ENCODE data around the gene FIBP. TPM values are rescaled to one million over a fixed set of nuclear protein-coding genes. Genes with fewer than 3 reads are reported as not detected.

The FIBP gene
- total RNA-seq, 1 experiment from 2014 or later, result 89.5 TPM

DNA sequence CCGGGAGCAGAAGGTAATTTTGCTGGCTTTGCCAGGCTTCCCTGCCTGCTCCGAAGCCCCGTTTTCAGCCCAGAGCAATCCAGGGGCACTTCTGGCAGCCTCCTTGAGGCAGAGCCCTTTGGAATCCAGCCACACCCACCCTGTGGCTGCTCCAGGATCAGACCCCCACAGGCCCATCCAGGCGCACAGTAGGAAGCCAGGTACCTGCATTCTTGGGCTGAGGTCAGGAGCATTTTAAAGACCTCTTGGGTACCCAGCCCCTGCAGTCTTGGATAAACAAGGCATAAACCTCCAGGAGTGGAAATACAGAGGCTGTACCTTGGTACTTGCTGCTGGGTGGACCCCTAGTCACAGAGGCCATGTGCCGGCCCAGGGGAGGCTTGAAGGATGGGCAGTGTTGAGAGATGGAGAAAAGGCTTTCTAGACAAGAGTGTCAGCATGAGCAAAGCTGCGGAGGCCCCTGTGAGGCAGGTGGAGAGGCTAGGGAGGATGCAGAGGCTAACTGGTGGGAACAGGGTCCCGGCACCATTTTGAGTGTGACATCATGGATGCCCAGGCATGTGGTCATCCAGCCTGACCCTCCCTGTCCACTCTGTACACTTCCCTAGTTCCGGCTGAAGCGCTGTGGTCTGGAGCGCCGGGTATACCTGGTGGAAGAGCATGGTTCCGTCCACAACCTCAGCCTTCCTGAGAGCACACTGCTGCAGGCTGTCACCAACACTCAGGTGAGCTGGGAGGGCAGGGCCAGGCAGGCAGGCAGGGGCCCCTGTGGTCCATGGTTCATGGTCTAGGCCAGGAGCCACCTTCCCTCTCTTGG lies 24.2 kb downstream of the FIBP start:
- DNase-seq (ENCODE audit: low read depth), result no peak
- in situ Hi-C loops (cut with HindIII; ENCODE audit: low pct_unique_long_range_greater_than_20kb, low sequenced_read_pairs), result no loop called here

DNA sequence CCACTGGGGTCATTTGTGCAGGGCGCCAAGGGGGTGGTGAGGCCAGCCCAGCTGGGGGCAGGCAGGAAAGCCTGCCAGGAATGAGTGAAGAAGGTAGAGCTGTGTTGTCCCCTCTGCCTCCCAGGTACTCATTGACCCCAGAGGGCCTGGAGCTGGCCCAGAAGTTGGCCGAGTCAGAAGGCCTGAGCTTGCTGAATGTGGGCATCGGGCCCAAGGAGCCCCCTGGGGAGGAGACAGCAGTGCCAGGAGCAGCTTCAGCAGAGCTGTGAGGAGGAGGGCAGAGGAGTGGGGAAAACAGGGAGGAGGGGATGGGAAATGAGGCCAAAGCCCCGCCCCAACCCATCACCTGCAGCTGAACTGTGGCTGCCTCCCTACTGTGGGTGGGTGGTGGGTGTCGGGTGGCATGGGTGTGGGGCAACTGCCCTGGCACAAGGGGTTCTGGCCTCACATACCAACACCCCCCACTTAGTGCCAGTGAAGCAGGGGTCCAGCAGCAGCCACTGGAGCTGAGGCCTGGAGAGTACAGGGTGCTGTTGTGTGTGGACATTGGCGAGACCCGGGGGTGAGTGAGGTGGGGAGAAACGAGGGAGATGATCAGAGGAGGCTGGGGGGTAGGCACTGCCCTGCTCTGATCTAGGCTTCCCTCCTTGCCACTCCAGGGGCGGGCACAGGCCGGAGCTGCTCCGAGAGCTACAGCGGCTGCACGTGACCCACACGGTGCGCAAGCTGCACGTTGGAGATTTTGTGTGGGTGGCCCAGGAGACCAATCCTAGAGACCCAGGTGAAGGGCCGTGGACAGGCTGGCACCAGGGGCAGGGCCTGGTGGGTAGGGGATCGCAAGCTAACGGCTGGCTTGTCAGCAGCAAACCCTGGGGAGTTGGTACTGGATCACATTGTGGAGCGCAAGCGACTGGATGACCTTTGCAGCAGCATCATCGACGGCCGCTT lies 25.1 kb downstream of the FIBP start:
- in situ Hi-C loops (cut with HindIII; ENCODE audit: low pct_unique_long_range_greater_than_20kb, low sequenced_read_pairs), result no loop called here
- no peak for DNase-seq (ENCODE audit: low read depth)

DNA sequence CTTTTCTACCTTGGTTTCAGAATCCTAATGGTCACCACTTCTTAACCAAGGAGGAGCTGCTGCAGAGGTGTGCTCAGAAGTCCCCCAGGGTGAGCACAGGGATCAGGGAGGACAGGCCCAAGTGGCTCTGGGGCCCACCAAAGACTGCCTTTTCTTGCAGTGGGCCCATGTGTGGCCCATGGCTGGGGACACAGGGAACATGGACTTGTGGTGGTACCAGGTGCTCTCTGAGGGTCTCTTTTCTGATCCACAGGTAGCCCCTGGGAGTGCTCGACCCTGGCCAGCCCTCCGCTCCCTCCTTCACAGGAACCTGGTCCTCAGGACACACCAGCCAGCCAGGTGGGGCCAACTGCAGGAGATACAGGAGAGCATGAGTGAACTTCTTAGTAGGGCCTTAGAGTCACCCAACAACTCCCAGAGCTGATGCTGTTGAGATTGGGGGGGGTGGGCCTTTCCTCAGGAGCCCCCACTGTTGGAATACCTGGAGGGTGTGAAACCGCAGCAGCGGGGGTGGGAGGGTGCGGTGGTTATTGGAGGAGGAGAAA lies 26.0 kb downstream of the FIBP start:
- DNase-seq (ENCODE audit: low read depth), result no peak
- in situ Hi-C loops (cut with HindIII; ENCODE audit: low pct_unique_long_range_greater_than_20kb, low sequenced_read_pairs), result no loop called here

DNA sequence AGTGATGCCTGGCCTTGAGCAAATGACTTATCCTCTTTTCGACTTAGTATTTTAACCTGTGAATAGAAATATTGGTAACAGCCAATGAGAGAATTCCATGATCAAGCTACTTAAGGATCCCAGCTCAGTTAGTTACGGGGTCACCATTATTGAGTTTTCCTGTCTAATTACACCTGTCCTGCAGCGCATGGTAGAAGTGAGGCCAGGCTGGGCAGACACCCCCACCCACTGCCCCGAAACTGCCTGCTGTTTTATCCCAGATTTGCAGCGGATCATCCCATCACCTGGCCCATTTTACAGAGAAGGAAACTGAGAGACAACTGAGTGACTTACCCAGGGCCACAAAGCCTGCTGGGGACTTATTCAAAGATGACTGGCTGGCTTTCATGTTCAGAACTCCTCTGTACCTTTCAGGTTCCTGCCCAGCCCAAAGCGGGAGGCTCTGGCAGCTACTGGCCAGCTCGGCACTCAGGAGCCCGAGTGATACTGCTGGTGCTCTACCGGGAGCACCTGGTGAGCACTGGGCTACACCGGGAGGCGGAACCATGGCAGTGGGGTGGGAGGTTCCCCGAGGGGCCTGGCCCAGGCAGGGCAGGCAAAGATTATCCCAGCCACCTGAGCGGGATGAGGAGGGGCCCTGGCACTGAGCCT lies 26.6 kb downstream of the FIBP start:
- in situ Hi-C loops (cut with HindIII; ENCODE audit: low pct_unique_long_range_greater_than_20kb, low sequenced_read_pairs), result no loop called here
- DNase-seq (ENCODE audit: low read depth), result no peak

DNA sequence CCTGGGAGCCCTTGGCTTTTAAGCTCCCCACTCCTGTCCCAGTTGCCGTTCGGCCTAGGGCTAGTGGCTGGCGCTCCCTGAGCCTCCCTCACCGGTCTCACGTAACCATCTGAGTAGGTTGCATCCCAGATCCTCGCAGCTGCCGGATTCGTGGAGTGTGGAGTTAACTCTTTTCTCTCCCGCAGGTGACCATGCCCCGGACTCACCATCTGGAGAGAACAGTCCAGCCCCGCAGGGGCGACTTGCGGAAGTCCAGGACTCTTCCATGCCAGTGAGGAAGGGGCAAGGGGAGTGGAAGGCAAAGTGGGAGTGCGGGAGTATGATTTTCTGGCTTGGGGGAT lies 27.1 kb downstream of the FIBP start:
- in situ Hi-C loops (cut with HindIII; ENCODE audit: low pct_unique_long_range_greater_than_20kb, low sequenced_read_pairs), result no loop called here
- no peak for DNase-seq (ENCODE audit: low read depth)

DNA sequence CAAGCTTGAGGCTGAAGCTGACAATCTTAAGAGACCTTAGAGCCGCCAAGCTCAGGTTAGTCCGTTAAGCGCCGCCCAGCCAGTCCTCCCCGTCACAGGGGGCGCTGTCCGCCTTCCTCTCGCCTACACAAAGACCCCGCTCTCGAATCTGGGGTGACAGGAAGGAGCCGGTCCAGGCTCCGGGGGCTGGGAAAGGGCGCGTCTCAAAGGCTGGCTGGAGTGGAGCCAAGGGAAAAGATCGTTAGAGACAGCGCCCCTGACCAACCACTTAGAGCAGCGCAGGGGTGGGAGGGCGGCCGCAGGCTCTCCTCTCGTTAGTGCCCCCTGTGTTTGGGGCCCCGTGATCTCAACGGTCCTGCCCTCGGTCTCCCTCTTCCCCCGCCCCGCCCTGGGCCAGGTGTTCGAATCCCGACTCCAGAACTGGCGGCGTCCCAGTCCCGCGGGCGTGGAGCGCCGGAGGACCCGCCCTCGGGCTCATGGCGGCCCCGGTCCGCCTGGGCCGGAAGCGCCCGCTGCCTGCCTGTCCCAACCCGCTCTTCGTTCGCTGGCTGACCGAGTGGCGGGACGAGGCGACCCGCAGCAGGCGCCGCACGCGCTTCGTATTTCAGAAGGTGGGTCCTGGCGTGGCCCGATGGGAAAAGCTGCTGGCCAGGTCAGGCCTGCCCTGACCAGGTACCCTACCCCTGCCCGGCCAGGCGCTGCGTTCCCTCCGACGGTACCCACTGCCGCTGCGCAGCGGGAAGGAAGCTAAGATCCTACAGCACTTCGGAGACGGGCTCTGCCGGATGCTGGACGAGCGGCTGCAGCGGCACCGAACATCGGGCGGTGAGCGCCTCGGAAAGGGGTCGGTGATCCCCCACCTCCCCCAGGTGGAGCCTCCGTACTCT lies 27.8 kb downstream of the FIBP start, which contains the start of gene MUS81:
TSS of gene MUS81 (plus strand) at position 156 of the 887 bp plus-strand sequence. CDS start at position 477, 321 bp downstream.
- in situ Hi-C loops (cut with HindIII; ENCODE audit: low pct_unique_long_range_greater_than_20kb, low sequenced_read_pairs), result no loop called here

DNA sequence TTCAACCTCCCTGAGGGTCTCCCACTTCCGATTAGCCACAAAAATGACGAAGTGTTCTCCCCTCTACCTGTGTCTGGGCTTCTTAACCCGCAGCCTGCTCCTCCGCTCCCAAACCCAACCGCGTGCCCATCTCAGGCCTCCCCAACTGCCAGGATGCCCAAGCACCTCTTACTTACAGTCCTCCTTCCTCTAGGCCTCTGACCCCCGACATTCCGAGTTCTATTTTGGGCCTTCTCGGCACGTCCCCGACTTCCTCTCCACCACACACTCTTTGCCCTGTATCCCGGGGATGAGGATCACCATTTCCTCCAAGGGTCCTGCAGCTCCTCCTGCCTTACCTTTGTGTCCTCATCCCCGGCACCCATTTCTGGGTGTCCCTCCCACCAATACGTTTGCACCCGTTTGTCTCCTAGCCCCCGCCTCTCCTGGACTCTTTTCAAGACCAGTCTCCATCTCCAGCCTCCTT lies 28.4 kb downstream of the FIBP start:
- no peak for DNase-seq (ENCODE audit: low read depth)
- in situ Hi-C loops (cut with HindIII; ENCODE audit: low pct_unique_long_range_greater_than_20kb, low sequenced_read_pairs), result no loop called here

More for the DNA sequence above, 27.8 kb downstream of the FIBP start, which contains the start of gene MUS81:
- peak; percentile 97 for DNase-seq (ENCODE audit: low read depth)

DNA sequence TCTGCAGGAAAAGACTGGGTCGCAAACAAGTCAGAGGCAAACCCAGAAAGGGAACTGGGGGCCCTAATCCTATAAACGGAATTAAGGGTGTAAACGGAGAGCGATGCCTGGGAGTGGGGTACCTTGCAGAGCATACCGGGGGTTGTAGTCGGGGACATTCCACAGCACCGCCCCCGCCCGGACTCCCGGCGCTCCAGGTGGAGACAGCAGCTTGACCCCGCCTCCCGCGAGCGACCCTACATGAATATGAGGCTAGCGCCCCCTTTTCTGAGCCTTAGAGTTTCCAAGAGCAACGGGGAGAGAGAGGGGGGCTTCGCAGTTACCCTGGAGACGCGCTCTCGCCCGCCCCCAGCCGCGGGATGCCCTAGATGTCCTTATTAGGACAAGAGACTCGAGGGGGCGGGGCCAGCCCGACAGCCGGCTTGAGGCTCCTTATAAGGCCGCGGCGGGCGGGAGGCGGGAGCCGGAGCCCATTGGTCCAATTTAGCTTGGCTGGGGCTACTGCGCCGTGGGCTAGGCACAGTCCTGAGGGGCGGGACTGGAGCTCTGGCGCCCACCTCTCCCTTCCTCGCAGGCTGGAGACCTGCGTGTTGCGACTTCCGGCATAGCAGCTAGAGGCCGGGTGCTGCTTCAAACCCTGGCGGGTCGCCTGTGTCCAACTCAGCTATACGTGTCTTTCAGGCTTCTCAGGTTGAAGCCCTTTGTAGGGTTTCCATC lies 29.0 kb downstream of the FIBP start:
- peak; percentile 97 for DNase-seq (ENCODE audit: low read depth)
- in situ Hi-C loops (cut with HindIII; ENCODE audit: low pct_unique_long_range_greater_than_20kb, low sequenced_read_pairs), result no loop called here

DNA sequence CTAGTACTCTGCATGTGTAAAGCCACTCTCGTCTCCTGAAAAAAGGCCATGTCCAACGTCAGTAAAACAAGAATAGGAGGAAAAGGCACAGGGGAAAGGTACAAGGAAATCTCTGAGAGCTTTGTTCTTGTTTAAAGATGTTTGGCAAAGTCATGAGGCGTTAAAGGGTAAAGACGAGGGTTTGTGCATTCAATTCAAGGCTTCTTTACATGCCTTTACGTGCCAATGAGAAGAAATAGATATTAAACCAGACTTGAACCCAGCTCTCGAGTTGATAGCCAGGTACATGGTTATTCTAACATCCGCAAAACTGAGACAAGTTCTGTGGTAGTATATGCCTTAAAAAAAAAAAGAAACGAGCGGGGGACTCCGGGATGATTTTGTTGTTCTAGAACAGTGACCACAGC lies 29.6 kb downstream of the FIBP start:
- no peak for DNase-seq (ENCODE audit: low read depth)
- in situ Hi-C loops (cut with HindIII; ENCODE audit: low pct_unique_long_range_greater_than_20kb, low sequenced_read_pairs), result no loop called here

DNA sequence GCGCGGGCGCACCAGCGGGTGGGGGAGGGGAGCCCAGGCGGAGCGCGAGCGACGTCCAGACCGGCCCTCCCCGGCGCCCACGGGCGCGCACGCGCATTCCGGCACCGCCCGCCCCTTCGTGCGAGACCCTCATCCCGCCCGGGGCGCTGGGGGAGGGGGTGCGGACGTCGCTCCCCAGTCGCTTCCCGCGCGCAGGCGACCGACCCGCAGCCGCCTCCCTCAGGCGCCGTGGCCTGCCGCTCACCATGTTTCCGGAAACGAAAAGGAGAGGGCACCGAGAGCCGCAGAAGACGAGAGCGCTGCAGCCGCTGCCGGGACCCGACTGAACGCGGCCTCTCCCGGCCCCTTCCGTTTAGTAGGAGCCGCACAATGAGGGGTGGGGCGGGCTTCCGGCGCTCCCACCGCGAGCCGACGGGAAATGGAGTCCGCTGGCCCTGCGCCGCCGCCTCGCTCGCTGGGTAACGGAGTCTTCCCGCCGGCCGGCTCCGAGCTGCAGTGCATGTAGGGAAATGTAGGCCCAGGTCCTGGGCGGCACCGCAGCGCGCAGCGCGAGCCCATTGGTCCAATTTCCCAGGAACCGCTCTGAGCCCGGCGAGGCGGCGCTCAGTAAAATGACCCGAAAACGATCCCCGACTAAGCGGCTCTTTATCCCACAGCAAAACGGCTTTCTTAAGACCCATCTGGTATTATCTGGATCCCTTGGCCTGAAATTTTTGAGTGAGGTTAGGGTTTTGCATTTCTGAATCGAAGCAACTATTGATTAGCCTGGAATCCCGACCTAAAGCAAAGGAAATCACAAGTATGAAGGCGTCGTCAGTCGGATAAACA lies 30.2 kb downstream of the FIBP start, which contains the start of gene CFL1:
TSS of gene CFL1 (minus strand) at position 328 of the 828 bp plus-strand sequence. CDS start at position 247, 81 bp downstream.
- DNase-seq (ENCODE audit: low read depth), result peak; percentile 96
- in situ Hi-C loops (cut with HindIII; ENCODE audit: low pct_unique_long_range_greater_than_20kb, low sequenced_read_pairs), result no loop called here

DNA sequence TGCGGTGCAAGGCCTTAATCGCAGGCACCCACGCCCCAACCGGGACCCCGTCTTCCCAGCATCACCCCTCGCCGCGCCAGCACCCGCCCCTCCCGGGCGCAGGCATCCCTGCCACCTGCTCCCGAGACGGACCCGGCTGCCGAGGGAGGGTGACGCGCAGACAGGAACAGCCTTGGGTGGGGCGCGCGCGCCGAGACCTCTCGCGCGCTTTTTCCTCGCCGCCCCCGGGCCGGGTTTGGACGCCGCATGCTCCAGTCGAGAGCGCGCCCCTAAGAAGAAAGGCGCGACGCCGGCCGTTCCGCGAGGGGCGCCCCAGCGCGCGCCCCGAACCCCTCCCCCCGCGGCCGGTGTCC lies 30.8 kb downstream of the FIBP start:
- in situ Hi-C loops (cut with HindIII; ENCODE audit: low pct_unique_long_range_greater_than_20kb, low sequenced_read_pairs), result no loop called here
- DNase-seq (ENCODE audit: low read depth), result peak; percentile 48

DNA sequence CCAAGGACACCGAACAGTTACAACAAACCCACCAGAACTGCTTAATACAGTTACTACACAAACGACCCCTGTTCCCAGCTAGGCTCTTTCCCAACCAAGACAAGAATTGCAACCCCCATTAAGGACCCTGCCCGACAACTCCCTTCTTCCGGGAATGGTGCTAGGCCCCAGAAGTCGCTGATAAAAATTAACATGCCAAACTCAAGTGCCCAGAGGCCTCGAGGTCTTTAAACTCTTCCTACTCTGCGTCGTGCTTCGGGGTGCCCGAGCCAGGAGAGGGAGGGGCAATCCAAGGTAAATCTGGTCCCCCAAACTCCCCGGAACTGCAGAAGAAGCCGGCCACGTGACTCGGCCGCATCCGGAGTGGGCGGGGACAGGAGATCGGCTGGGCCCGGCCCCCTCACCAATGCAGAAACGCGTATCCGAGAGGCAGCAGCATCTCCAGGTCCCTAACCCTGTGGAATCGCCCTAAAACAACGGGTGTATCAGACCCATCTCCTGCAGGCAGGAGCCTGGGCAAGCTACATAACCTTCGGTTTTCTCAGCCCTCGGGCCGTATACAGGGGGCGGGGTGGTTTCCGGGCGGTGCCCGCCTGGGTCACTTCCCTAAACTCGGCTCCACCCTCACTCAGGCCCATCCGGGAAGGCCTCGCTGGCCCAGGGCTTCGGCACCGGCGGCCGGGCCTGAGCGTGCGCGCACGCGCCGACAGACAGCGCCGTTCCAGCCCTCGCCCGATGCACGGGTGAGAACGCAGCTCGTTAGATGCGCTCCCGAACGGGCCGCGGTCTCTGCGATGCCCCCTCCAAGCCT lies 31.4 kb downstream of the FIBP start:
- in situ Hi-C loops (cut with HindIII; ENCODE audit: low pct_unique_long_range_greater_than_20kb, low sequenced_read_pairs), result no loop called here
- peak; percentile 68 for DNase-seq (ENCODE audit: low read depth)

DNA sequence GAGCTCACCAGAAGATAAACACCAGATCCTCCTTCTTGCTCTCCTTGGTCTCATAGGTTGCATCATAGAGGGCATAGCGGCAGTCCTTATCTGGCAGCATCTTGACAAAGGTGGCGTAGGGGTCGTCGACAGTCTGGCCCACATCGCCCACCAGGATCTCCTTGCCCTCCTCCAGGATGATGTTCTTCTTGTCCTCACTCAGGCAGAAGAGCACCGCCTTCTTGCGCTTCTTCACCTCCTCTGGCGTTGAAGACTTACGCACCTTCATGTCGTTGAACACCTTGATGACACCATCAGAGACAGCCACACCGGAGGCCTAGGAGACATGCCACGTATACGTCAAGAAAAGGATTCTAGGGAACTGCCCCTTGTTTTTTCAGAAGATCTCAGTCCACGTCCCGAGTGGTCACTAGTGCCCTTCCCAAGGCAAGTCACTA lies 32.3 kb downstream of the FIBP start:
- no peak for DNase-seq (ENCODE audit: low read depth)
- in situ Hi-C loops (cut with HindIII; ENCODE audit: low pct_unique_long_range_greater_than_20kb, low sequenced_read_pairs), result no loop called here

DNA sequence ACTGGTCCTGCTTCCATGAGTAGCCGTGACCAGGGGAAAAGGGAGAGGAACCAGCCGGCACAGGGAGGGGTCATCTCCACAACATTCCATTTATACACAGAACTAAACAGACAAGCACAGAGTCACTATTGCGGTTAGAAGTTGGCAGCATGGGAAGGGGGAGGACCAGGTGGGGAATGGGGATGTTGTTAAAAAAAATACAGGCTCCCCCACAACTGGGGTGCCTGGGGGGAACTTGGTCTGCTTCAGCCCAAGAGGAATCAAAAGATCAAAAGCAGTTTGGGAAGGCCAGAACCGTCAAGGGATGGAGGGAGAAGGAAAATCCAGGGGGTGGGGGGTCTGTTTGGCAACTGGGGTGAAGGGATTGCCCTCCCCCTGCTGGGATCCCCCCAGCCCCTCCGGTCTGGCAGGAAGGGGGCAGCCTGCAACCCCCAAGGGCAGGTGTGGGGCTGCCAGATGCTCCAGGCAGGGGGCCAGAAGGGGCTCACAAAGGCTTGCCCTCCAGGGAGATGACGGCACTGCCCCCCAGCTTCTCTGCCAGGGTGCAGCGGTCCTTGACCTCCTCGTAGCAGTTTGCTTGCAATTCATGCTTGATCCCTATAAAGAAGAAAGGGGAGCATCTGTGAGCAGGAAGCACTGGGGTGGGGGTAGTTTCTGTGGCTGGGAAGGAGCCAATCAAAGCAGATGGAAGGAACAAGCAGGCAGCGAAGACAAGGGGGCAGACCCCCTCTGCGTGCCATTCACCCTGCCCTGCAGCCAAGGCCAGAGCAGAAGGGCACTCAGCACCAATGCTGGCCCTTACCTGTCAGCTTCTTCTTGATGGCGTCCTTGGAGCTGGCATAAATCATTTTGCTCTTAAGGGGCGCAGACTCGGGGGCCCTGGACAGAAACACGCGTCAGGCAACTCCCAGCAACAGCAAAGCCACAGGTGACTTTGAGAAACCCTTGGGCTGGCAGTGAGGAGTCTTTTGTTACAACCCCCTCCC lies 33.1 kb downstream of the FIBP start:
- no peak for DNase-seq (ENCODE audit: low read depth)

More for the DNA sequence above, 33.1 kb downstream of the FIBP start:
- in situ Hi-C loops (cut with HindIII; ENCODE audit: low pct_unique_long_range_greater_than_20kb, low sequenced_read_pairs), result no loop called here

Data from Caki2 (cell line).